GM21360 (cell line): Measurements from ENCODE around the gene COL4A1.

Source experiments
- ATAC-seq: cut with Tn5 transposase; IDR thresholded peaks from one replicate; pipeline ENCODE4 v1.9.1; 2021; ENCODE audit warnings: mild to moderate bottlenecking, moderate library complexity; ENCODE audit not compliant: unreplicated experiment

Gene COL4A1

DNA sequence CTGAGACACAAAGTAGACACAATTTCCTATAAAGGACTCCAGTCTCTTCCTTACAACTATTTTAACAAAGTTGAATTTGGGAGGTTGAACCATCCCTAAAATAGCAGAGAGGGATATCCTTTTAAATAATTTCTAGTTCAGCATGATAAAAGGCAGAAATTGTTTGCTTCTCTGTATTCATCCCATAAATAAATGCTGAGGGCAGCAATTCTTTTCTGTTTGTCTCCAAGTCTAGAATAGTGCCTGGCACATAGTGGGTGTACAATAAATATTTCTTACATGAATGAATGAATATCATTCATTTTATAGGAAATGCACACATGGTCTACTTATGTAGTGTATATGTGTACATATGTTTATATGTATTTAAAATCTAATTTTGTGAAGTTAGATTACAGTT lies 12.3 kb downstream of the COL4A1 start:
- no peak for ATAC-seq

DNA sequence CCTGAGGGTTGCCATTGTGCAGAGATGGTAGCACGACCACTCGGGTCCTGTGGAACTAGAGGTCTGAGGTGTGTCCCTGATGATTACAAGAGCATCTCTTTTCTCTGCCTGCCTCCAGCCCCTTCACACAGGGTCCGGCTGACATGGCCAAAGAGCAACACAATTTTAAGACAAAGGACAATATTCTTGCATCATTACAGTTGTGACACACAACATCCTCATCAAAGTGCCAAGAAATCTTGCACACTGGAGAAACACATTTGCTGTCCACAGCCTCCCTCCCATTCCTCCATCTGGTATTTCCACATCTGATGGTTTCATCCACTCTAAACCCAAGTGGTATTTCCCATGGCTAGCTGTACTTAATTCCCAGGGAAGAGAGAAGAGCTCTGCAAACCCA lies 12.8 kb downstream of the COL4A1 start:
- ATAC-seq: no peak

DNA sequence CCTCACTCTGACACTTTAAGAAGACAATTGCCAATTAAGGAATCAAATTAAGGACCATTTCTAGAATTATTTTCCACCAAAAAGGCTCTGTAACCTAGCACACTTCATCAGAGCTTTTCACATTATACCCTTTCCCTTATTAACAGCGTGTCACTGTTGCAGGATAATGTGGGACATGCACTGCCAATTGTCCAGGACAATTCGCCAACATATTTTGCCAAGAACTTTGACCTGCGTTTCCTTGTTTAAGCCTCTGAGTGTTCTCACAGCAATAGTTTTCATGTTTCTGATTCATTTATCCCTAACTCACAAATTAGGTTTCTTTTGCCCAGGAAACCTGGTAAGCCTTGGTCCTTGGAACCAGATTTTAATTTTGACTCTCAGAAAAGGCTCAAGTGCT lies 13.3 kb downstream of the COL4A1 start:
- no peak for ATAC-seq

DNA sequence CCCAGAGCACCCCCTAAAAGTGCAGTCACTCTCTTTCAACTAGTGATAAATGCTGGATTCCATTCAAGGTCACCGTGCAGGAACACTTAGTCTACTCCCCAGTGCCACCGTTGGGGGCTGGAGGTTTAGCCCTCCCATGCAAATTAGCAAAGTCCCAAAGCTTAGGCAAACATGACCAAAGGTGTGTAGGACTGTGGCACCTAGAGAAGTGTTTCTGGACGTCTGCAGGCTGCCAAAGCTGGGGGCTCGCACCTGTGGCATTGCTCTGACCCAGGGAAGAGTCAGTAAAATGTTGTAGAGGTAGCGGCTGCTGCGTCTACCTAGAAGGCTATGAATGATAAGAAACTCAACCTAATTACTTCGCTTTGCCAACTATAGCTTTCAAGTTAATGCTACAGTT lies 13.9 kb downstream of the COL4A1 start:
- ATAC-seq: no peak

DNA sequence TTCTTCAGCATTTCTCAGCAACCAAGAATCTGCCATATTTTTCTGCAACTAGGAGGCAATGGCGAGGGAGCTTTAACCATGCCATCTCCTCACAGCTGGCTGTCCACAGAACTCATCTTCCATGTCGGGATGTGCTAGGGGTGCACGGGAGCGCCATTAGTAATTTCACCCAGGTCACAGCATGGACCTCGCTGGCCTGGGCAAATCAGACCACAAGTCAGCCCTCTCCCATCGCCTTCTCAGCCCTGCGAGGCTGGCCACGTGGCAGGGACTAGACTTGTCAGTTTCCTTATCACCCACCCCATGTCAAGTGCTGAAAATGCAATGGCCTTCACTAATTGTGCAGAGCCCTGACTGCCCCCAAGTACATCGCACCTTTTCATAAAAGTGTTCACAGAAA lies 15.7 kb downstream of the COL4A1 start:
- ATAC-seq: no peak

DNA sequence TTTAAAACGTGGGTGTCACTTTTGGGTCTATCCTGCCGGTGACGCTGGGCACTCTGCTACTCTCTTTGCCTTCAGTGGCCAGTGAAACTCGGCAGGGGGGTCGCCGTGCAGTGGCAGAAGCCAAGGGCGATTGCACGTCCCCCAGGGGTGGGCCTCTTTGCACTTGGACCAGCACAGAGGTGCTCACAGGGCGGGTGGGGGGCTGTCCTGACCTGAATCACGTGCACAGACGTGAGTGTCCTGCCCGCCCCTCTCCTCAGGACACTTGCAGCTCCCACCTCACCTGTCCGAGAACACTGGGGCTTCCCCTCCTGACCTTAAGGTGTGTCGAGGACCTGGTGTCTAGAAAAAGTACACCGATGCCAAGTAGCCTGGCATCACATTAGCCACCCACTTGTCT lies 16.1 kb downstream of the COL4A1 start:
- ATAC-seq: no peak

DNA sequence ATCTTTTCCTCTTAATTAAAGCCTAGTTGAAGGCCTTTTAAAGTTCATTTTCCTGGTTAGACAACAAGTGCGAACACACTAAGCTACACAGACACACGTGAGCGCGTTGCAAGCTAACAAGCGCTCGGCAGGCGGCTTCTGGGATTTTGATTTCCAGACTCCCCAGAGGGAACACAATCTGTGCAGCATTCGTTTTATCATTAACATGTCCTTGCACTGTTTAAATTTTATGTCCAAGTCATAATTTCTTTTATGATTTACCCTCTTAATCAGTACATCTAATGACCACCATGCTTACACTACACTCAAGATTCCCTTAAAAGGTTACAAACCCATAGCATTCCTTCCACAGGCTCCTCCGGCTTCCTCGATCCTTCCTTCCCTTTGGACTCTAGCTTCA lies 16.8 kb downstream of the COL4A1 start:
- ATAC-seq: no peak

DNA sequence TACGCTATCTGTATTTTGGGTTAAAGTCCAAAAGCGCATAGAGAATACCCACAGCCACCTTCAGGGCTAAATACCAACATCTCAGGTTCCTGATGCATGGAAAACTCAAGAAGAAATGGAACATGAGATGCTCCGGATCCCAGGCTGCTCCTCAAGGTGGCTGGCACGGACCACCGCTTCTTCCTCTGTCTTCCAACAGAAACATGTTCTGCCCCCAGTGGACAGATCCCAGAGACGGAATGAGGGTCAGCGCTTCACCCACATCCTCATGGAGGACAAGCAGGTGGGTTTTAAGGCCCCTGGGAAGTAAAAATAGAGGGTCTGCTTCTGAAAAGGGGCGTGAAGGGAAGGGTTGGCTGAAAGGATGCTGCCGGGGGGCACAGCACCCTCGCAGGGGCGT lies 17.3 kb downstream of the COL4A1 start:
- ATAC-seq: no peak

DNA sequence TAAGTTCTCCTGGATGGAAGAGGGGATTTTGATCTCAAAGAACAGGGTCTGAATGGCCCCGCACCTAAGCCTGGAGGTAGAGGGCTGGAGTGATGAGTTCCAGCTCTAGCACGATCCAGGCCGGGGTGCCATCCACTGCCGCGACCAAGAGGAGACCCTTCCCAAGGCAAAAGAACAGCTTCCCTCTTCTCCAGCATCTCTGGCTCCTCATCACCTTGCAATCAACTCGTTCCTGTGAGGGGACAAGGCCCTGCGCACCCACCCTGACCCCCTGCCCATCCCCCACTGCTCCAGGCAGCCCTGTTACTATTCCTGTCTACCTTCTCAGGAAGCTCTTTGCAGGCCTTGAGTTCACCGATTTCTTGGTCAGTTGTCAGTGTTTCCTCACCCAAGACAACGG lies 17.8 kb downstream of the COL4A1 start:
- no peak for ATAC-seq

DNA sequence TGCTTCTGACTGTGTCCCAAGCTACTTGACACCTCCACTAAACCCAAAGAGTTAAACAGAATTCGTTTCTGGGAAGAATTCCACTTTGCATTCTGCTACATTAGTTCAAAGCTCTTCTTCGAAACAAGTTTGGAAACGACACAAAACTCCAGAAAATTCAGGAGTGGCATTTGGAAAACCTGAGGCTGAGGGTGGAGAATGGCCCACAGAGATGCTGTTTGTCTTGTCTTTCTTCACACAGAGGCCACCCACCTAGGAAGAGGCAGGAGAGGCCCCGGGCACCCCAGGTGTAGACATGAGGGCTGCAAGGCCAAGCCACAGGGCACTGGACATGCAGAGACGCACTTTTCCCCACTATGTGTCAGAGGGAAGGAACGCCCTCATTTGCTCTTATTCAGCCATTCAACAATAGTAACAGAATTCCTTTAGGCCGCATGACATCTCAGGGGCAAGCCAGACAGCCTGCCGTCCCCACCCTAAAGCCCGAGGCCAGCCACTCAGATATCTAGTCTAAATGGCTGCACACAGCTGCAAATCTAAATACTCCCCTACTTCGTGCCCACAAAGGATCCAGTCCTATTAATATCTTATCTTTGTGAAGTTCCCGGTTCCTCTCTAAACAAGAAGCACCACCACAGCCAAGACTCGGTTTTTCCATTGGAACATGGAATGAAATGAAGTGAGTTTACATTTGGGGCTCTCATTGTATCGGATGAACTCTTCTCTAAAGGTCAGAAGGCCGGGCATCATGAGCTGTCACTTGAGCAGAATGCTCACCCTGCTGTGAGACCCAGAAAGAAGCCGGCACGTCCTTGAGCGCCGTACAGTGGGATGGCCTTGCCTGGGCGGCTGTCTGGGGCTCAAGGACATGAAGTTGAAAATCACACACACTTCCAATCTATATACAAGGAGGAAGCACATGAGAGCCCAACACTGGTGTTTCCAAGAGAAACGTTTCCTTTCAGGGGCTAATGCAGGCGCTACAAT lies 19.8 kb downstream of the COL4A1 start:
- no peak for ATAC-seq

DNA sequence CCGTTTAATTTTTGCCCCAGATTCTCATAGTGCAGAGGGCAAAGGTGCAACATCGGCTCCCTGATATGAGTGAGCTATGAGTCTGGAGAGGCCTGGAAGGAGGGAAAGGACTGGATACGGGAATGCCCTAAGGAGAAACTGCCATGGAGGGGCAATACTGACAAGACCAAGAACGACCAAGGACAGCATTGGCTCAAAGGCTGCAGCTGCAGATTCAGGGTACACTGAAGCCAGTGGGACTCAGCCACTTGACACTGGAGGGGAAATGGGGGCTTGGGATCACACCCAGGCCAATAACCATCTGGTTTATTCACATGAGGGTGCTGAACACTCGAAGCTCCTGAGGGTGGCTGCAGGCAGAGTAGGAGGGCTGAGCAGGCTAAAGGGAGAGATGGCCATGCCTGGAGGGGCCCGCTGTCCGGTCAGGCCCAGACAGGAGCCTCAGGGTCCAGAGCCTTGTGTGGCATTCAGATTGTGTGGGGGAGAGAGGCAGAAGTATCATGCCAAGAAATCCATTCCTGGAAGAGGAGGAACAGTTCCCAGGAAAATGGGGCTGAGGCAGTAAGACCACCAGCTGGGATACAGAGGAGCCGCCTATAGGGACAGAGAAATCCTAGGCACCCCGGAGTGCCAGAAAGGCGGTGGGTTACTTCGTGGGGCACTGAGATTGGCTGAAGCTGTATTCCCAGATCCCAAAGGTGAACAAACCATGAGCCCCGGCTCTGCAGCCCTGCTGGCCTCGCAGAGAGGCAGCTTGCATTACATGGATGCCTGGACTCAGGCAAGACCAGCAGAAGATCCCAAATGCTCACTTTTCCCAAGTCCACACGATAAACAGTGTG lies 20.7 kb downstream of the COL4A1 start:
- no peak for ATAC-seq

DNA sequence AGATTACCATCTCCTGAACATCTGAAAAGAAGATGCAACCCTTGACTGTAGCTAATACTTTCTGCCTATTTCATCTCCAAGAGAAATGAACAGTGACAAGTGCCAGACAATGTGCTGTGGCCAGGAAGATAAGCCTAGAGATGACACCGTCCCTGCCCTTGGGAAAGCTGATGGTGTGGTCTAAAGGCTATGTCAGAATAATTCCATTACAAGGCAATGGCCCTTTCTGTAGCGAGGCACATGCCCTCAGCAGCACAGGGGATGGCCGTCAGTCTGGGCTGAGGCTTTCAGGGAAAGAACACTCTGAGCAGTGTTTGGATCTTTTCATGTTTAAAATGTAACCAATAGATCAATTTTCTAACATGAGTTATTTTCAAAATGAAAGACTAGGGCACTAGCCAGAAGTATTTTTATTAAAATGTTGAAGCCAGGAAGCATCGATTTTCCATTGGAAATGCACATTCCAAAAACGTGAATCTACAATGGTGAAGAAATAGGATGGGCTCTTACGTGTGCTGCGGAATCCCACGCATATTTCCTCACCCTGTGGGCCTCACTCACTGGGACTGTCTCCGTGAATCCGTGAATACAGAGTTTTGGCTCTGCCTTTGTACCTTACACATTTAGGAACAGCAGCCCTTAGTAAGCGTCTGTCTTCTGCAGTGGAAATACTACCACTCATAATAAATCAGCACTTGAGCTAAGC lies 22.0 kb downstream of the COL4A1 start:
- ATAC-seq: no peak

DNA sequence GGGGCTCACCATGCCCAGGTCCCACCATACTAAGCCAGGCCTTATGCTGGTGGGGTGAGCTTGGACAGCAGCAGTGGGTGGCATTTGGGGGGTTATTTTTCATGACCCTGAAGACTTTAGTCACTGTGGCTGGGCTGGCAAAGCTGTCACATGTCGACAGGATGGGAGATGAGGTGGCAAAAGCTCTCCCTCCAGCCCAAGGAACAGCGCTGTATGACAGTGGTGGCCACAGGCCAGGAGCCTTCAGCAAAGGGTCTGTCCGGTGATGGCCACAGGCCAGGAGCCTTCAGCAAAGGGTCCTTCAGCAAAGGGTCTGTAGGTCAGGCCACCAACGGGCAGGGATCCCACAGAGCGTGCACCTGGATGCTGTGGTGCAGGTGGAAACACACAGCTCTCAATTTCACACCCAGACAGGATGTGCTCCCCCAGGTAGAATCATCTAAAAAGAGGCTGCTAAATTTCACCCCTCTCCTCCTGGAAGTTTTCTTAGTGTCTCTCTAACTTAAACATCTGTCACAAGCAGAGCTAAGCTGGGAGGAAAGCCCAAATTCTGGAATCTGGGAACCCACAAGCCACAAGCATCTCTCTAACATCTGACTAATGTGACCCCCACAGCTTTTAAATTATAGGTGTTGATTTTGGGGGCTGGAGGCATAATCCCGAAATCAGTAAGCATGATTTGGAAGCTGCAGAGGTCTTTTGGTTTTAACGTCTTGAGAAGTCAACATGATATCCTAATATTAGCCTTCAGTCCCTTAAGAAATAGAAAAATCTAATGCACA lies 23.0 kb downstream of the COL4A1 start:
- ATAC-seq: no peak

DNA sequence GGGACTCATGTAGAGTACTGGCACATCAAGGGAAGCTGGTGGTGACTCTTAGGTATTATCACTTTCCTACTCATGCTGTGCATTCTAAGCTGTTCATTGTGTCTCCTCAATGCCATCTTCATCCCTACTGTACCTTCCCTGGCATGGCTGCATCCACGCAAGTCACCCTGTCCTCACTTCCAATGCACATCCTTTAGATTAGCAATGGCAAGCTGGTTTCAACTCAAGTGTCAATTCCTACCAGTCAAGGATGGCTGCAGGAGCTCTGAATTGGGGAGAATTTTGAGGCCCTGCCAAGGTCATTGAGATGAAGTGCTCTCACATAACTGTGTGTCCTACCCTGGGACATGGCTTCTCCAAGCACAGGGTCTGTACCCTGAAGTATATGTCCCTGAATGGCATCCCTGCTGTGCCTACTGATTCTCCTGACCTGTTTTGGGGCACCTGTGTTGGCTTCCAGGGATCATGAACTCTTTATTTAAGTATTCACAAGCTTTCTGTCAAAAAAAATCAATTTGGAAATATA lies 24.6 kb downstream of the COL4A1 start:
- no peak for ATAC-seq

DNA sequence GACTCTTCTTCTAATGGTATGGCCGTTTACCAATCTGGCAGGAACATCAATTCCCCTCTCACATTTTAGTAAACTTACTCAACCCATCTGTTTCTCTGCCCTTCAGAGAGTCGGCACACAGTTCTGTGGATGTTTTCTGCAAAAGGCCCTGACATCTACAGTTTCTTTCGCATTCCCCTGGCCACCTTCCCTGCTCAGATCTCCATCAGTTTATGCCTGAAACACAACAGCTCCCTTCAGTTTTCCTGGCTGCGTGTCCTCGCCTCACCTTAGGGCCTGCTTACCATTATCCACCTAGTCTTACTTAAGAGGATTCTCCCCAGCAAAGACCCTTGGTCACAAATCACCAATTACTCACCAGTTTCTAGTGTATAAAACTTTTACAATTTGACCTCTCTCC lies 25.2 kb downstream of the COL4A1 start:
- ATAC-seq: no peak

DNA sequence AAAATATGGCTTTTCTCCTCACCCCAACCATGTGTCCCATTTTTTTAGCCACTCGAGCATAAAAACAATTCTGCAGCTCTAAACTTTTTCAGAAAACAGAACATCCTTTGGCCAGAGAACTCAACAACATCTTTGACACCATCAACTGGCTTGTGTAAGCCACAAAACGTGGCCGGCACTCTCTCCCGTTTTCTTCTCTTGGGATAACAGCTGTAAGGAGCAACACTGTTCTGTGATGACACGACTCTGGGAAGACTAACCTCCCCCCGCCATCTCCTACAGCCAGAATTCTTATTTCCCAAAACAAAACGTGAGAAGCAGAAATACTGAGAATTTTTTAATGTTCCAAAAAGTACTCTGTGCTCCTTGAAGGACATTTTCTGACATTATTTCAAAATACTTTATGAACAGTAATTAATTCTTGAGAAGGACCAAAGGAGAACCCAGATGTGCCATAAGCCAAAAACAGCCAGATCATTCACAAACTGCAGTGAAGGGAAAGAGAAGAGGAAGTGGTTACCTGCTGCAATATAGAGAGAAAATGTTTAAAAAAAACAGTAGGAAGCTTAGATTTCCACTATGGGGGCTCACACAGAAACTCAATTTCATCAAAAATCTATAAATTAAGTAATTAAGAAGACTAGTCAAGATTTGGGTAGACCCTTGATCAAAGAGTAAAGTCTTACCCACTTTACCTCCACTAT lies 25.8 kb downstream of the COL4A1 start:
- ATAC-seq: no peak

DNA sequence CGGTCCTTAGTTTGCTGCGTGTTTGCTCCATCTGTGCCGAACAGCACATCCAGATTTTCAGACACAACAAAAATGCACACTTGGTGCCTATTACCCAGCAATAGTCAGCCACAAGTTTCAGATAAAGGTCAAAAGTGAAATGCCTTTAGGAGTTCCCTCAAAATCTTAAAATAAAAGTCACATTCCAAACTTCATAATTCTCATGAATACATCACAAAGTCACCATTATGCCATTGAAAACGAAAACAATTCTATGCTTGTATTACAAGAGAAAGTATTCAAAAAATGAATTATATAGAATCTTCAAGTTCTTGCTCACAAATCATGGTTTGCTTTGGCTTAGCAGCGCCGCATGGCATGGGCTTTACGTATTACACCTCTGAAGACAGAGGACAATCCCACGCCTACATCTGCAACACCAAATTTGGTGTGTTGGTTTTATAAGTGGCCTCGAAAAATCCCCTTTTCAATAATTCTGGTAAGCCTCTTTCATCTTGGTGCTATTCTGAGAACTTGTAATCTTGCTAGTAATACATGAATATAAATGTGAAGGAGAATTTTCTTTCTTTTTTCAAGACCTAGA lies 26.6 kb downstream of the COL4A1 start:
- ATAC-seq: no peak

DNA sequence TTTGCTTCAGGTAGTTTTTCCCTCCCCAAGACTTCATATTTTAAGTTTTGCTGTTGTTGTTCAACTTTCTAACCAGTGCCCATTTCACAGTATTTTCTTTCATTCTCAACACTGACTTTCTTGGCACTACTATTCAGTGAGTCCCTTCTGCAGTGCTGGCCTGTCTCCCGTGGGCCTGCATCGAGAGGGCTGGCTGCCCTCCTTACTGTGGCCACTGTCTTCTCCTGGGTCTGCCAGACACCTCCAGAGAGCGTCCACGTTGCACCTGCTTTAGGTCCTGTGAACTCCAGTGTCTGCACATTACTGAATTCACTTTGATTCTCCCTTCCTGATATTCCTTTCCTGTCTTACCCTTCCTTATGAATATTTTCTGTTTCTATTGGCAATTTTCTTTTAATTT lies 27.3 kb downstream of the COL4A1 start:
- no peak for ATAC-seq

DNA sequence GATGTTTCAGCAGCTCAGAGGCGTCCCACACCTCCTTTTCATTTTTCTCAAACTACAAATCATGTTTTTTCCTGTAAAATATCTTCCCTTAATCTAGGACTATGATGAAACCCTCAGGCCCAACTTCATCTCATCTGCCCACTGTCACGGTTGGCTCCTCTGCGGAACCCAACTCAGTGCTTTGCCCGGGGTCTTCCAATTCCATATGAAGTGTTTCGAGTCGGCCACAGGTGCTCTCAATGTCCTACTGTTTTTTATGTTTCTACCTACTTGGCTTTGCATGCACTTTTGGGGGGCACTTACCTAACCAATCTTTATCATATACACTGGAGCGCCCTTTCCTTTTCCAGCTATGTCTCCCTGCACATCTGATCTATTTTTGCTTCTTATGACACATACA lies 28.1 kb downstream of the COL4A1 start:
- ATAC-seq: no peak
